ENCODE data around the gene PRSS33.

The PRSS33 gene

GRCh38 chr16:2741168-2741567, 46.2 kb downstream of the PRSS33 start:
- no peak for DNase-seq (ENCODE audit: low read depth)

DNA sequence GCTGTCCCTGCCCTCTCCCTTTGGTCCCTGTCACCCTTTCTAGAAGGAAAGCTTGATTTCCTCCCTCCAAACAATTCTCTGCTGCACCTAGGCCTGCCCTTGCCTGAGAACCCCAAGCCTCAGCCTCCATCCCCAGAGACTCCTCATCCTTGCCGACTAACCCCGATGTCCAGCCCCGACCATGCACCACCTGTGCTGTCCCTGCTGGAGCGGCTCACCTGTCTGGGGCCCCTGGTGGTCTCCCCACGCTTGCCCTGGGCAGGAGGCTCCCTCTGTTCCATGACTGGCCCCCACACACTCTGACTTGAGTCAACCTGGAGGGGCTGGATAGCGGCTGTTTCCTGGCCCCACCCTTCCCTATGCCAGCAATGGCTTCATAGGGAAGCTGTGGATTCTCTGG, 46.9 kb downstream of the PRSS33 start:
- DNase-seq (ENCODE audit: low read depth), result no peak

GRCh38 chr16:2739625-2740430, 47.5 kb downstream of the PRSS33 start:
- DNase-seq (ENCODE audit: low read depth), result no peak

DNA sequence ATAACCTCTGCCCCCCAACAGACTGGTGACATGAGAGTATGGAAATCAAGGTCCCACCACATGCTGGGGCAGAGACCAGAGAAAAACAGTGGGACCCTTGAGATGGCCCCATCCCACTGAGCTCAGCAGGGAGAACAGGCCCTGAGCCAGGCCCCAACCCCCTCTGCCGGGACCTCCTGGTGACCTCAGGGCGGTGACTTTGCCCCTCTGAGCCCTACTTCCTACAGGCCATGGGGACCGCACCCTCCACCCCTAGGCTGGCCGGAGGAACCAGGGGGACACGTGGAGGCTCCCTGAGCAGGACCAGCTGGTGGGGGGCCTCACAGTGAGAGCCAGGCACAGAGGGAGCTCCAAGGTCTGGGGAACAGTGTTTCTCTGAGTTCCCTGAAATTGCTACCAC, 48.7 kb downstream of the PRSS33 start:
- DNase-seq (ENCODE audit: low read depth), result no peak

DNA sequence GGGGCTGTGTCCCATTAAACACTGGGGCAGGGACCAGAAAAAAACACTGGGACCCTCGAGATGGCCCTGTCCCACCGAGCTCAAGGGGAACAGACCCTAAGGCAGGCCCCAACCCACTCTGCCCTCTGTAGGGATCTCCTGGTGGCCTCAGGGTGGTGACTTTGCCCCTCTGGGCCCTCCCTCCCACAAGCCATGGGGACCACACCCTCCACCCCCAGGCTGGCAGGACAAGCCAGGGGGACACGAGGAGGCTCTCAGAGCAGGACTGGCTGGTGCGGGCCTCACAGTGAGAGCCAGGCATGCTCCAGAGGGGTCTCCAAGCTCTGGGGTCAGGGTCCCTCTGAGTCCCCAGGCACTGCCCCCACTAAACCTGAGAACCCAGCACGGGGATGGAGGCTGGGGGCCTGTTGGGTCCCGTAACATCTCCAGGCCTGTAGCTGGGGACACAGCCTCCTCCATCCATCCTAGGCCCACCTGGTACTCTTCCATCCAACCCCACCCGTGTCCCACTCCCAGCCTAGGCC, 49.4 kb downstream of the PRSS33 start:
- DNase-seq (ENCODE audit: low read depth), result no peak

DNA sequence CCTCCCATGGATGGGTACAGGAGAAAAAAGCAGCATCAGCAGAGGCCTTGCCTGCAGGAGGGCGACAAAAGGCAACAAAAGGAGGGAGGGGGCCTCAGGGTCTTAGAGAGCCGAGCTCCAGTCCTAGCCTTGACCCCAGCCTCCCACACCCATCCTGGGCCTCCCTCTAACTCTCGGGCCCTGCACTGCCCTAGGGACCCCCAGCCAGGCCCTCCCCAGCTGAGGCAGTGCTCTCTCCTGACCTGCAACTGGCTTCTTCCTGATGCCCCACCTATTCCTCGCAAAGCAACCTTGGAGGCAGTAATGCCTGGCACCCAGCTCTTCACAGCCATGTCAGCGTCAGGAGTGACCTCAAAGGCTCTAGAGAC, 50.1 kb downstream of the PRSS33 start:
- DNase-seq (ENCODE audit: low read depth), result no peak

DNA sequence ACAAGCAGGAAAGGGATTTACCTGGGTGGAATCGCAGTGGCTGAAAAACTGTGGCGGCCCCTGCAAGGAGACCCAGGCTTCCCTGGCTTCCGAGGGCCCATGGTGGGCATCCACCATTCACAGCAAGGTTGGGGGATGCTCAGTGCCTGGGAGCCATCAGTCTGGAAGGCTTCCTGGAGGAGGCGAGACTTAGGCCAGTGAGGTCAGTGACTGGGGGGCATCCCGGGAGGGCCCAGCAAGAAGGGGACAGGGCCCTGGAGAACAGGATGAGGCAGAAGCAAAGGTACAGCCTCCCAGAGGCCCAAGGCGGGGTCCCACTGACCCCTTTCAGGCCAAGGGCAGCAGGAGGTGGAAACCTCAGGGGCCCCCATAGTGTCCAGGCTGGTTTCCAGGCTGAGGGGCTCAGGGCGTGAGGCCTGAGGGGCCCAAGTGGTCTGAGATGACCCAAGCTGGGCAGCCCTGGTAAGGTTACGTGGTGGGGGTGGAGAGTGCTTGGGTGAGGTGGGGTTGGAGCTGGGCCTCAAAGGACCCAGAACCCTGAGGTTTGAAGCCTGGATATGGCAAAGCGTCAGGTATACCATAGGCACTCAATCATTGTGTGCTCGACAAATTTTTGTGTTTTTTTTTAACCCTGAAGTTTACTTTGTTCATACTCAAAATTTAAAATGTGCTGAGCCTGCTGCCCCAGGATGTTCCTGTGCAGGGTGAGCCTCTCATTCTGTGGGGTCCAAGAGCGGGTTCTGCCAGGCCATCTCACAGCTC, 50.7 kb downstream of the PRSS33 start:
- no peak for DNase-seq (ENCODE audit: low read depth)

DNA sequence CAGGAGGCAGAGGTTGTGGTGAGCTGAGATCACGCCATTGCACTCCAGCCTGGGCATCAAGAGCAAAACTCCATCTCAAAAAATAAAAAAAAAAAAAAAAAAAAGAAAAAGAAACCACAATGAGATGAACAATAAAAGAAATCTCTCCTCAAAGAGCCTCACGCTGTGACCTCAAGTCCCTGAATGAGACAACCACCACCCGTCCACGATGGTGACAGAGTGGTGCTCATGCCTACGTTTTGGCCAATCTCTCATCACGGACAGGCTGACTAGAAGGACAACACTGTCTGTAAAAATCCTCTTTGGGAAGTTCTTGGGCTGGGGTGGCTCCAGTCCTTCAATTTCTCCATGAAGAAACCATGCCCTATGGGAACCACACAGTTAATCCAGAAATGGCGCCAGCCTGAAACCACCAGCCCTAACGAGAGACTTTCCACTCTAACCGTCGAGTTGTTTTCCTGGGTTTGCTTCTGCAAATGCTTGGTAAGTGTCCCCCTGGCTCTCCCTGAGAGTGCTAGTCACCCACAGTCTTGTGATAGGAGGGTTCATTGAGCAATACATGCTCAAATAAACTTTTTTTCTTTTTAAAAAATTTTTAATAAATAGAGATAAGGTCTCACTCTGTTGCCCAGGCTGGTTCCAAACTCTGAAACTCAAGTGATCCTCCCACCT, 52.4 kb downstream of the PRSS33 start:
- no peak for DNase-seq (ENCODE audit: low read depth)

All from iris pigment epithelial cell (primary cell).